Tibial nerve (tissue), 3 donors: Measurements from ENCODE around the gene PDE3B.

Source experiments
- CTCF ChIP-seq, 5 experiments: fragments of 200-600 bp in 3 of 5; fragments of 450-650 bp in 2 of 5; sonication (generic) in 3 of 5; IDR thresholded peaks; one replicate each; pipeline ENCODE4 v1.5.1; 2016 to 2019; ENCODE audit warnings: antibody characterized with exemption in 5 of 5, mild to moderate bottlenecking in 3 of 5, moderate library complexity in 2 of 5
- POLR2A ChIP-seq, 2 donors: fragments of 450-650 bp; IDR thresholded peaks; one replicate each; pipeline ENCODE4 v1.6.1; 2017; ENCODE audit warnings: antibody characterized with exemption in 2 of 2, mild to moderate bottlenecking in 2 of 2, moderate library complexity in 2 of 2

GRCh38 chr11:14852571-14853177, 209.1 kb downstream of the PDE3B start:
- TF ChIP-seq CTCF (IDR thresholded peaks at IDR 0.05) = no peak
- no peak for TF ChIP-seq POLR2A (IDR thresholded peaks at IDR 0.05)
